A549 (cell line): ENCODE results near the gene KRTAP5-4. TPM values are rescaled to one million over a fixed set of nuclear protein-coding genes. Genes with fewer than 3 reads are reported as not detected.

Experiments
- ATAC-seq, 2 experiments: fragments of 200-7000 bp in 1 of 2; fragments of >200 bp in 1 of 2; cut with Nextera tagmentation in 1 of 2; cut with Tn5 transposase in 1 of 2; 3 replicates each; pipeline versions ENCODE4 v1.8.0 to v1.9.1; 2018 to 2020; ENCODE audit warnings: mild to moderate bottlenecking in 1 of 2, moderate library complexity in 1 of 2
- CTCF ChIA-PET: fragments of 300-600 bp; sonication (Branson Sonifier 250); formaldehyde crosslinking; extraction: SDS; loops from one replicate; lab custom pipeline; 2021; ENCODE audit warnings: antibody characterized with exemption, inconsistent platforms; lab: Yijun Ruan, JAX
- POLR2A ChIA-PET: fragments of 350-600 bp; formaldehyde crosslinking; extraction: SDS; loops from one replicate; lab custom pipeline; 2021; ENCODE audit warnings: antibody characterized with exemption, inconsistent platforms; lab: Yijun Ruan, JAX
- DNase-seq, 2 experiments: peaks; one replicate each; pipeline versions ENCODE4 v3.0.0 to v3.0.0-alpha.2; 2011 to 2016; ENCODE audit warnings: low read depth in 1 of 2, low spot score in 1 of 2
- FAIRE-seq: peaks from 2 replicates; lab custom pipeline; 2011; peaks lifted over from hg19 to GRCh38; lab: Jason Lieb, UNC
- H3K27ac ChIP-seq, 2 experiments: fragments of >200 bp; sonication (Bioruptor Twin); formaldehyde crosslinking; 3 replicates each; pipeline ENCODE4 v1.5.1; 2016 to 2017
- H3K4me1 ChIP-seq: fragments of >200 bp; sonication (Bioruptor Twin); formaldehyde crosslinking; 3 replicates; pipeline ENCODE4 v1.6.1; 2016
- H3K4me2 ChIP-seq: fragments of >200 bp; sonication (Bioruptor Twin); formaldehyde crosslinking; 3 replicates; pipeline ENCODE4 v1.6.1; 2016
- H3K4me3 ChIP-seq: fragments of >200 bp; sonication (Bioruptor Twin); formaldehyde crosslinking; 3 replicates; pipeline ENCODE4 v1.5.1; 2016
- H3K9me3 ChIP-seq: fragments of >200 bp; sonication (Bioruptor Twin); formaldehyde crosslinking; 3 replicates; pipeline ENCODE4 v1.6.1; 2016
- CBX8 ChIP-seq: fragments of 200-600 bp; sonication (generic); IDR thresholded peaks from 2 replicates; pipeline ENCODE4 v1.6.1; 2016
- EP300 ChIP-seq, 2 experiments: fragments of >200 bp; sonication (Bioruptor Twin); formaldehyde crosslinking; IDR thresholded peaks; 2 replicates in 1 of 2; 3 replicates in 1 of 2; pipeline ENCODE4 v1.6.1; 2016 to 2017
- ESRRA ChIP-seq: fragments of 150-350 bp; IDR thresholded peaks from 2 replicates; pipeline ENCODE4 v1.6.1; 2014; ENCODE audit warnings: mild to moderate bottlenecking, low read length, borderline replicate concordance
- FOXS1 ChIP-seq: fragments of 250-450 bp; sonication (Bioruptor Pico); IDR thresholded peaks from 2 replicates; pipeline ENCODE4 v1.5.0; 2020; ENCODE audit warnings: mild to moderate bottlenecking, moderate library complexity
- HDAC2 ChIP-seq: fragments of 200-600 bp; sonication (generic); IDR thresholded peaks from 2 replicates; pipeline ENCODE4 v1.6.1; 2016
- HEYL ChIP-seq: fragments of 250-450 bp; sonication (Bioruptor Pico); IDR thresholded peaks from 2 replicates; pipeline ENCODE4 v1.8.0; 2021; ENCODE audit warnings: mild to moderate bottlenecking, moderate library complexity
- HOXB13 ChIP-seq: fragments of 250-450 bp; sonication (Bioruptor Pico); IDR thresholded peaks from 2 replicates; pipeline ENCODE4 v1.5.0; 2020; ENCODE audit warnings: low read depth, mild to moderate bottlenecking, moderate library complexity
- JUN ChIP-seq, 2 experiments: fragments of >200 bp; sonication (Bioruptor Twin); formaldehyde crosslinking; IDR thresholded peaks; 2 replicates in 1 of 2; 3 replicates in 1 of 2; pipeline ENCODE4 v1.6.1; 2016 to 2017
- KDM5A ChIP-seq: fragments of 200-600 bp; sonication (generic); IDR thresholded peaks from 2 replicates; pipeline ENCODE4 v1.6.1; 2016; ENCODE audit warnings: antibody characterized with exemption, mild to moderate bottlenecking
- MYC ChIP-seq: IDR thresholded peaks from 2 replicates; pipeline ENCODE4 v1.6.1; 2012; ENCODE audit warnings: mild to moderate bottlenecking, inconsistent platforms, low read length, improper control_type of control experiment, borderline replicate concordance
- NR3C1 ChIP-seq: fragments of >200 bp; sonication (Bioruptor Twin); formaldehyde crosslinking; IDR thresholded peaks from 3 replicates; pipeline ENCODE4 v1.6.1; 2017
- RAD21 ChIP-seq, 2 experiments: fragments of >200 bp in 1 of 2; sonication (Bioruptor Twin) in 1 of 2; formaldehyde crosslinking in 1 of 2; IDR thresholded peaks in 1 of 2; conservative IDR thresholded peaks in 1 of 2; 2 replicates in 1 of 2; 3 replicates in 1 of 2; pipeline ENCODE4 v1.6.1; 2012 to 2018; ENCODE audit warnings: inconsistent platforms in 1 of 2
- RARB ChIP-seq: fragments of 250-450 bp; sonication (Bioruptor Pico); IDR thresholded peaks from 2 replicates; pipeline ENCODE4 v1.8.0; 2021; ENCODE audit warnings: mild to moderate bottlenecking, moderate library complexity
- RCOR1 ChIP-seq: fragments of 150-350 bp; IDR thresholded peaks from 2 replicates; pipeline ENCODE4 v1.6.1; 2014; ENCODE audit warnings: antibody characterized with exemption, low read length, low read depth
- RNF2 ChIP-seq: fragments of 200-600 bp; sonication (generic); IDR thresholded peaks from 2 replicates; pipeline ENCODE4 v1.6.1; 2016; ENCODE audit warnings: low read depth, mild to moderate bottlenecking, antibody characterized with exemption, moderate library complexity, borderline replicate concordance
- ZFP36 ChIP-seq: fragments of 450-650 bp; IDR thresholded peaks from 2 replicates; pipeline ENCODE4 v1.6.1; 2014; ENCODE audit warnings: borderline replicate concordance; ENCODE audit not compliant: partially characterized antibody
- WGBS: methylation state at CpG from one replicate; pipeline ENCODE4 v1.1.6; 2017; ENCODE audit errors: missing lambda C conversion rate; 5-methylcytosine and 5-hydroxymethylcytosine counted together
- polyA plus RNA-seq, 4 experiments: library from polyadenylated mRNA; depleted of rRNA in 3 of 4; stranded (reverse); fragments of >200 nt; fragmentation: RNase III in 1 of 4; extraction: RNeasy Plus Mini Kit Qiagen cat#74134 plus additional on column Dnase treatment in 1 of 4; gene quantifications; 2 replicates in 3 of 4; 3 replicates in 1 of 4; pipeline ENCODE4 v1.2.3, GENCODE V29; 2011 to 2017
- TF ChIP-seq, protein P1 (sequence below): IDR thresholded peaks from 2 replicates; pipeline ENCODE4 v1.6.1; 2012
- TF ChIP-seq, protein P2 (sequence below): fragments of >200 bp; sonication (Bioruptor Twin); formaldehyde crosslinking; IDR thresholded peaks from 3 replicates; pipeline ENCODE4 v1.5.1; 2016
- TF ChIP-seq, protein P3 (sequence below): IDR thresholded peaks from 2 replicates; pipeline ENCODE4 v1.6.1; 2012
- TF ChIP-seq, protein P4 (sequence below): IDR thresholded peaks from 2 replicates; pipeline ENCODE4 v1.6.1; 2012; ENCODE audit warnings: low read depth, borderline replicate concordance
- TF ChIP-seq, protein P5 (sequence below): fragments of 150-350 bp; IDR thresholded peaks from 2 replicates; pipeline ENCODE4 v1.6.1; 2014; ENCODE audit warnings: low read depth, mild to moderate bottlenecking, low read length
- TF ChIP-seq, protein P6 (sequence below): fragments of 250-450 bp; sonication (Bioruptor Pico); IDR thresholded peaks from 2 replicates; pipeline ENCODE4 v1.5.0; 2020; ENCODE audit warnings: low read depth, mild to moderate bottlenecking, moderate library complexity

Gene KRTAP5-4
- polyA plus RNA-seq, 2 of the 4 experiments (the other 2 are of a cell fraction) = not detected

DNA sequence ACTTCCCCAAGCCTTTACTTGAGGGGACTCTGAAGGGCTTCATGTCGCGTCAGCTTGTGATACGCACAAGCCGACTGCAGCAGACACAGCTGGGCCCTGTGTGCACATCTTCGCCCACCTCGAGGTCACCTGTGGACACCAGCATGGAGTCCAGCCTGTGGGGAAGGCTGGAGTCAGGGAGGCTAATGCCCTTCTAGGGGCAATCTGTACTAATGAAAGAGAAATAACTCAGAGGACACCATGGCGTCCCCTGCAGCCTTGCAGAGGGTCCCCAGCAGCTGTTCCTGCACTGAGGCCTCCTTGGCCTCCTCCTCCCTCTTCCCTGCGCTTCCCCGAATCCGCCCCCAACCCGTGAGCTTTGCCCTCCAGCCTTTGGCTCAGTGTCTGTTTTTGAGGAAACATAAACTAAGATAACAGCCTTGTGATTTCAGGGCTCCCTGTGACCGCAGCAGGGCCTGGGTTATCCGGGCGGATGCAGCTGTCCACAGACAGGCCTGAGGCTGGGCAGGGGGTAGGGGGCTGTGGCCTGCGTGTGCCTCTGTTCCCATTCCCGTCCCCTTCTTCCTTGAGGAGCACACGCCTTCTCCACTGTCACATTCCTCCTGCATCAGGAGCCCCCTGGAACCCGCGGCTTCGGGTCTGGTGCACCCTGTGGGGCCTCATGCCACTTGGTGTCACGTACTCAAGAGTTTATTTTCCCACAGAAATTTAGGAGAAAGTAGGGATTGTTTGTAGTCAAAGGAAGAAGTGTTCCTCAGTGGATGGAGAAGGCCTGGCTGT, 32.6 kb upstream of the KRTAP5-4 start:
- FAIRE-seq (no peak), DNase-seq (no peak), ATAC-seq (no peak)
- Histone ChIP-seq H3K4me2 (no peak overlapping the region), H3K4me1 (no peaks in the 10 kb centered on the region; the same call in 2 of the 3 replicates), H3K9me3 (no peaks in the 10 kb centered on the region), H3K4me3 (no peak overlapping the region), H3K27ac (peak overlapping the region in 1 of 2 experiments; percentile 63; a peak in 3 of 6 replicates)
- CTCF ChIA-PET = interaction anchor here (0.7 to 12.2 kb wide), 23 partner anchors 15 to 540 kb away, joined by 3 to 350 read pairs (median 15); partner anchors contain the start of genes INS and SYT8
- TF ChIP-seq, protein P1, sequence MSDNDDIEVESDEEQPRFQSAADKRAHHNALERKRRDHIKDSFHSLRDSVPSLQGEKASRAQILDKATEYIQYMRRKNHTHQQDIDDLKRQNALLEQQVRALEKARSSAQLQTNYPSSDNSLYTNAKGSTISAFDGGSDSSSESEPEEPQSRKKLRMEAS = no peak
- no peak for TF ChIP-seq RNF2
- TF ChIP-seq, protein P2, sequence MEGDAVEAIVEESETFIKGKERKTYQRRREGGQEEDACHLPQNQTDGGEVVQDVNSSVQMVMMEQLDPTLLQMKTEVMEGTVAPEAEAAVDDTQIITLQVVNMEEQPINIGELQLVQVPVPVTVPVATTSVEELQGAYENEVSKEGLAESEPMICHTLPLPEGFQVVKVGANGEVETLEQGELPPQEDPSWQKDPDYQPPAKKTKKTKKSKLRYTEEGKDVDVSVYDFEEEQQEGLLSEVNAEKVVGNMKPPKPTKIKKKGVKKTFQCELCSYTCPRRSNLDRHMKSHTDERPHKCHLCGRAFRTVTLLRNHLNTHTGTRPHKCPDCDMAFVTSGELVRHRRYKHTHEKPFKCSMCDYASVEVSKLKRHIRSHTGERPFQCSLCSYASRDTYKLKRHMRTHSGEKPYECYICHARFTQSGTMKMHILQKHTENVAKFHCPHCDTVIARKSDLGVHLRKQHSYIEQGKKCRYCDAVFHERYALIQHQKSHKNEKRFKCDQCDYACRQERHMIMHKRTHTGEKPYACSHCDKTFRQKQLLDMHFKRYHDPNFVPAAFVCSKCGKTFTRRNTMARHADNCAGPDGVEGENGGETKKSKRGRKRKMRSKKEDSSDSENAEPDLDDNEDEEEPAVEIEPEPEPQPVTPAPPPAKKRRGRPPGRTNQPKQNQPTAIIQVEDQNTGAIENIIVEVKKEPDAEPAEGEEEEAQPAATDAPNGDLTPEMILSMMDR = no peak
- TF ChIP-seq RAD21 (conservative IDR thresholded peaks at IDR 0.05 in 1 of 2, IDR thresholded peaks at IDR 0.05 in 1 of 2) = no peak
- no peak for TF ChIP-seq KDM5A
- TF ChIP-seq RCOR1 = no peak
- TF ChIP-seq HEYL = no peak
- no peak for TF ChIP-seq CBX8
- TF ChIP-seq MYC = no peak
- no peak for TF ChIP-seq FOXS1 (CRISPR knock-in tag)
- POLR2A ChIA-PET = no interaction called here
- WGBS = 82% methylated on average over 21 of the region's 21 CpGs

DNA sequence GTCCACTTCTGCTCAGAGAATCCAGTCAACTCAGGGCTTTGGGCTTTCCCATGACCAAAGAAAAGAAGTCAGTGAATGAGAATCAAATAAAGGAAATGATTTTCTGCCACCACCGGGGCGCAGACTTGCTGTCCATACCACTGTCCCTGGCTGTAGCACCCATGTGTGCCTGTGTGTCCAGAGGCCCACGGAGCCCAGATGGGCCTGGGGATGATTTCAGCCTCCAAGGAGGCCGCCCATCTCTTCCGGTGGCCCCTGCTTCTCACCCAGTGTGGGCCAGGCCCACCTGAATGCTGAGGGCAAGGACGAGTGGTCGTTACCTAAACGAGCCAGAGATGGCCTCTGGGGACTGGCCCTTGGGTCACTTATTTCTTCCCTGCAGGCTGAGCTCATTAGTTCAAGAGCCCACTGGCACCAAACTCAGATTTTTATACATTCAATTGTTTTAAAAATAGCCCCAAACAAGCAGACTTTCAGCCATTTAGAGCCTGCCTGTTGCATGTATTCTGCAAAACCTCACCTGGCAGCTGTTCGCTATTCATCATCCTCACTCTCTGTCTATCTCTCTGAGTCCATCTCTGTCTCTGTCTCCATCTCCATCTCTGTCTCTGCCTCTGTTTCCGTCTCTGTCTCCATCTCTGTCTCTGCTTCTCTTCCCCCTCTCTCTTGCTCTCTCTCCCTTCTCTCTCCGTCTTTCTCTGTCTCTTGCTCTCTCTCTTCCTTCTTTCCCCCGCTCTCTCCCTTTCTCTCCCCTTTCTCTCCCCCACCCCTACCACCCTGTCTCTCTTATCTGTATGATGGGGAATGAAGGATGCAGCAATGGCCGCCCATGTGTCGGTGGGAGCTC, 31.8 kb upstream of the KRTAP5-4 start:
- H3K4me2 ChIP-seq = no peak overlapping the region
- TF ChIP-seq JUN (IDR thresholded peaks at IDR 0.05) (no peak), HDAC2 (no peak), EP300 (IDR thresholded peaks at IDR 0.05) (no peak), ZFP36 (no peak), CBX8 (no peak), NR3C1 (no peak), KDM5A (no peak), RNF2 (no peak), HEYL (no peak), RARB (CRISPR knock-in tag) (no peak), HOXB13 (no peak), ESRRA (no peak)
- TF ChIP-seq, protein P3, sequence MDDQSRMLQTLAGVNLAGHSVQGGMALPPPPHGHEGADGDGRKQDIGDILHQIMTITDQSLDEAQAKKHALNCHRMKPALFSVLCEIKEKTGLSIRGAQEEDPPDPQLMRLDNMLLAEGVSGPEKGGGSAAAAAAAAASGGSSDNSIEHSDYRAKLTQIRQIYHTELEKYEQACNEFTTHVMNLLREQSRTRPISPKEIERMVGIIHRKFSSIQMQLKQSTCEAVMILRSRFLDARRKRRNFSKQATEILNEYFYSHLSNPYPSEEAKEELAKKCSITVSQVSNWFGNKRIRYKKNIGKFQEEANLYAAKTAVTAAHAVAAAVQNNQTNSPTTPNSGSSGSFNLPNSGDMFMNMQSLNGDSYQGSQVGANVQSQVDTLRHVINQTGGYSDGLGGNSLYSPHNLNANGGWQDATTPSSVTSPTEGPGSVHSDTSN = no peak
- TF ChIP-seq, protein P4, sequence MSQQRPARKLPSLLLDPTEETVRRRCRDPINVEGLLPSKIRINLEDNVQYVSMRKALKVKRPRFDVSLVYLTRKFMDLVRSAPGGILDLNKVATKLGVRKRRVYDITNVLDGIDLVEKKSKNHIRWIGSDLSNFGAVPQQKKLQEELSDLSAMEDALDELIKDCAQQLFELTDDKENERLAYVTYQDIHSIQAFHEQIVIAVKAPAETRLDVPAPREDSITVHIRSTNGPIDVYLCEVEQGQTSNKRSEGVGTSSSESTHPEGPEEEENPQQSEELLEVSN = no peak
- TF ChIP-seq, protein P5, sequence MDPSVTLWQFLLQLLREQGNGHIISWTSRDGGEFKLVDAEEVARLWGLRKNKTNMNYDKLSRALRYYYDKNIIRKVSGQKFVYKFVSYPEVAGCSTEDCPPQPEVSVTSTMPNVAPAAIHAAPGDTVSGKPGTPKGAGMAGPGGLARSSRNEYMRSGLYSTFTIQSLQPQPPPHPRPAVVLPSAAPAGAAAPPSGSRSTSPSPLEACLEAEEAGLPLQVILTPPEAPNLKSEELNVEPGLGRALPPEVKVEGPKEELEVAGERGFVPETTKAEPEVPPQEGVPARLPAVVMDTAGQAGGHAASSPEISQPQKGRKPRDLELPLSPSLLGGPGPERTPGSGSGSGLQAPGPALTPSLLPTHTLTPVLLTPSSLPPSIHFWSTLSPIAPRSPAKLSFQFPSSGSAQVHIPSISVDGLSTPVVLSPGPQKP = no peak
- TF ChIP-seq, protein P6, sequence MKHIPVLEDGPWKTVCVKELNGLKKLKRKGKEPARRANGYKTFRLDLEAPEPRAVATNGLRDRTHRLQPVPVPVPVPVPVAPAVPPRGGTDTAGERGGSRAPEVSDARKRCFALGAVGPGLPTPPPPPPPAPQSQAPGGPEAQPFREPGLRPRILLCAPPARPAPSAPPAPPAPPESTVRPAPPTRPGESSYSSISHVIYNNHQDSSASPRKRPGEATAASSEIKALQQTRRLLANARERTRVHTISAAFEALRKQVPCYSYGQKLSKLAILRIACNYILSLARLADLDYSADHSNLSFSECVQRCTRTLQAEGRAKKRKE = no peak
- WGBS = 84% methylated on average over 14 of the region's 14 CpGs
- no peaks in the 10 kb centered on the region for H3K9me3 ChIP-seq
- no peaks in the 10 kb centered on the region; the same call in 2 of the 3 replicates for H3K4me1 ChIP-seq
- ChIA-PET POLR2A (interaction anchor here (1.3 kb wide), 1 partner anchor 40 kb away, joined by 5 read pairs; no protein-coding TSS in a partner anchor), CTCF (interaction anchor here (0.6 to 12.2 kb wide), 58 partner anchors 10 to 877 kb away, joined by 3 to 350 read pairs (median 8); partner anchors contain the start of genes INS and SYT8)
- ATAC-seq = peak; percentile 11 to 37; a peak in 4 of 6 replicates
- H3K27ac ChIP-seq = no peak overlapping the region
- no peak for FAIRE-seq
- DNase-seq = no peak
- no peak overlapping the region for H3K4me3 ChIP-seq
